Left lung (tissue), 10 donors: ENCODE data around the gene ZNF804A. TPM values are rescaled to one million over a fixed set of nuclear protein-coding genes. Genes with fewer than 3 reads are reported as not detected.

Source experiments
- ATAC-seq: fragments of 200-7000 bp; cut with Tn5 transposase; one replicate; pipeline ENCODE4 v1.9.1; 2020; ENCODE audit warnings: moderate library complexity
- DNase-seq, 4 donors: peaks; one replicate each; pipeline ENCODE4 v3.0.0-alpha.2; 2013 to 2020
- H3K27ac ChIP-seq, 2 donors: fragments of 200-600 bp; sonication (generic) in 1 of 2; one replicate each; pipeline versions ENCODE4 v1.5.0 to v1.8.0; 2020 to 2021
- H3K27me3 ChIP-seq, 2 donors: fragments of 200-600 bp; sonication (generic) in 1 of 2; one replicate each; pipeline versions ENCODE4 v1.5.0 to v1.8.0; 2020 to 2021
- H3K36me3 ChIP-seq, 2 donors: fragments of 200-600 bp; sonication (generic) in 1 of 2; one replicate each; pipeline versions ENCODE4 v1.5.0 to v1.8.0; 2020 to 2021
- H3K4me1 ChIP-seq, 2 donors: fragments of 200-600 bp; one replicate each; pipeline ENCODE4 v1.8.0; 2021
- H3K4me3 ChIP-seq, 2 donors: fragments of 200-600 bp; sonication (generic) in 1 of 2; one replicate each; pipeline versions ENCODE4 v1.5.0 to v1.8.0; 2020 to 2021; ENCODE audit warnings: mild to moderate bottlenecking in 1 of 2
- H3K9me3 ChIP-seq, 2 donors: fragments of 200-600 bp; sonication (generic) in 1 of 2; one replicate each; pipeline versions ENCODE4 v1.5.0 to v1.8.0; 2020 to 2021
- CTCF ChIP-seq, 2 donors: fragments of 200-600 bp; sonication (generic) in 1 of 2; IDR thresholded peaks; one replicate each; pipeline versions ENCODE4 v1.5.0 to v1.8.0; 2021; ENCODE audit warnings: antibody characterized with exemption in 2 of 2
- intact Hi-C, 2 donors: fragments of 100-400 bp; cut with DNase I; formaldehyde crosslinking; loops; one replicate each; pipeline versions ENCODE4 v1.11.2 to v1.14.2; 2022
- polyA plus RNA-seq, 6 donors: library from polyadenylated mRNA; unstranded; fragments of 120-200 nt; gene quantifications; one replicate each; pipeline ENCODE4 v1.2.1, GENCODE V29; 2013; ENCODE audit not compliant: insufficient read length in 6 of 6
- total RNA-seq, 2 donors: library from RNA; stranded (reverse); fragmentation: NEBNext Ultra II Directional; extraction: Animal tissue kit (Norgen Biotek cat#: 25700); gene quantifications; one replicate each; pipeline ENCODE4 v1.2.1, GENCODE V29; 2021
- donor health status: DM: no; HTN: yes; CAD: no.
- donor health status: DM: no; HTN: no; CAD: no.

The ZNF804A gene
- total and polyA plus RNA-seq, 8 donors: 0.04 to 0.86 (median 0.09) TPM; not detected in 1

DNA sequence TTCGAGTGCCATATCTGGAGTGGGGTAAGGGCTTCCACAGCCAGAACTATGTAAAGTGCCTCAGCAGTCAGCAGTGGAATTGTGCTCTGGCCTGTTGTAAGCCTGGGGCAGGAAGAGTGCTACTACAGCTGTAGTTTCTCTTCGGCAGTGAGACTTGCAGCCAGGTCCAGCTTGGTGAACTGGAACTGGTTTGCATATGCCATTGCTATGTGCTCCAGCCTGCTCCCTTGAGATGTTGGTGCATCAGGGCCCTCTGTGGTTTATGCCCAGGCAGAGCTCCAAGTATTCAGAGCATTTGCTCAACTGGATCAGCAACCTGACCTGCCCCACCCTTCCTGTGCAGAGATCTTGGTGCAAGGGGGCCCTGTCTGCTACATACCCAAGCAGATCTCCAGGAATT, 47.8 kb downstream of the ZNF804A start:
- intact Hi-C loops: no loop called here
- peak; percentile 94 for ATAC-seq
- H3K27me3 ChIP-seq: no peaks in the 10 kb centered on the region

GRCh38 chr2:184646593-184646992, 48.3 kb downstream of the ZNF804A start:
- Histone ChIP-seq H3K36me3 (no peaks in the 10 kb centered on the region), H3K9me3 (peaks cover 0 to 14% of the 10 kb centered on the region in 2 donors), H3K4me1 (no peaks in the 10 kb centered on the region), H3K27me3 (no peaks in the 10 kb centered on the region), H3K4me3 (no peak overlapping the region), H3K27ac (no peak overlapping the region)
- ATAC-seq (no peak), DNase-seq (no peak)
- intact Hi-C loops: no loop called here
- TF ChIP-seq CTCF (IDR thresholded peaks at IDR 0.05): no peak

More for the DNA sequence above, 47.8 kb downstream of the ZNF804A start:
- Histone ChIP-seq H3K4me1 (no peaks in the 10 kb centered on the region), H3K36me3 (no peaks in the 10 kb centered on the region), H3K27ac (no peak overlapping the region), H3K9me3 (peaks cover 0 to 14% of the 10 kb centered on the region in 2 donors), H3K4me3 (no peak overlapping the region)
- no peak for TF ChIP-seq CTCF (IDR thresholded peaks at IDR 0.05)
- peak in 2 of 4 donors; percentile 2 to 36 for DNase-seq

DNA sequence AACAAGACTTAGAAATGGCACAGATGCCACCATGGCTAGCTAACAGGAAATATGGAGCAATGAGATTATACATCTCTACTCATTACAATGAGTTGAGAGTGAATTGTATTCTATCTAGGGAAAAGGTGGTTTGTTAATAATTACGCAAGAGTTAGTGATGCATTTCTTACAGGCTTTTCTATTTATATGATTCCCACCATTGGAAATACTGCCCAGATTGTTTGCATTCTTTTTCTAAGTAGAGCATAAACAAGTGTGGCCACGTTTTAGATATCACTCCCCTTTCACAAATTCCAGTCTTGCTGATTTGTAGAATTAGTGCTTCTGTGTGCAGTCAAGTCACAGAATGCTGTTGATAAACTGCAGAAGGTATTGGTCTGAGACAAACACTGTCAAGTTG, 56.6 kb downstream of the ZNF804A start:
- no peak overlapping the region for H3K27ac ChIP-seq

GRCh38 chr2:184677171-184677570, 78.8 kb downstream of the ZNF804A start:
- Histone ChIP-seq H3K27me3 (no peaks in the 10 kb centered on the region), H3K4me1 (no peaks in the 10 kb centered on the region), H3K4me3 (no peak overlapping the region), H3K36me3 (no peaks in the 10 kb centered on the region), H3K27ac (no peak overlapping the region), H3K9me3 (peaks cover 0 to 7% of the 10 kb centered on the region in 2 donors)
- TF ChIP-seq CTCF (IDR thresholded peaks at IDR 0.05): no peak
- DNase-seq (no peak), ATAC-seq (no peak)
- intact Hi-C loops: no loop called here

More for the DNA sequence above, 56.6 kb downstream of the ZNF804A start:
- no peaks in the 10 kb centered on the region for H3K36me3 ChIP-seq
- no peak overlapping the region for H3K4me3 ChIP-seq
- DNase-seq (no peak), ATAC-seq (no peak)
- H3K9me3 ChIP-seq: peaks cover 0 to 3% of the 10 kb centered on the region in 2 donors
- H3K4me1 ChIP-seq: no peaks in the 10 kb centered on the region
- TF ChIP-seq CTCF (IDR thresholded peaks at IDR 0.05): no peak
- intact Hi-C loops: no loop called here
- no peaks in the 10 kb centered on the region for H3K27me3 ChIP-seq

DNA sequence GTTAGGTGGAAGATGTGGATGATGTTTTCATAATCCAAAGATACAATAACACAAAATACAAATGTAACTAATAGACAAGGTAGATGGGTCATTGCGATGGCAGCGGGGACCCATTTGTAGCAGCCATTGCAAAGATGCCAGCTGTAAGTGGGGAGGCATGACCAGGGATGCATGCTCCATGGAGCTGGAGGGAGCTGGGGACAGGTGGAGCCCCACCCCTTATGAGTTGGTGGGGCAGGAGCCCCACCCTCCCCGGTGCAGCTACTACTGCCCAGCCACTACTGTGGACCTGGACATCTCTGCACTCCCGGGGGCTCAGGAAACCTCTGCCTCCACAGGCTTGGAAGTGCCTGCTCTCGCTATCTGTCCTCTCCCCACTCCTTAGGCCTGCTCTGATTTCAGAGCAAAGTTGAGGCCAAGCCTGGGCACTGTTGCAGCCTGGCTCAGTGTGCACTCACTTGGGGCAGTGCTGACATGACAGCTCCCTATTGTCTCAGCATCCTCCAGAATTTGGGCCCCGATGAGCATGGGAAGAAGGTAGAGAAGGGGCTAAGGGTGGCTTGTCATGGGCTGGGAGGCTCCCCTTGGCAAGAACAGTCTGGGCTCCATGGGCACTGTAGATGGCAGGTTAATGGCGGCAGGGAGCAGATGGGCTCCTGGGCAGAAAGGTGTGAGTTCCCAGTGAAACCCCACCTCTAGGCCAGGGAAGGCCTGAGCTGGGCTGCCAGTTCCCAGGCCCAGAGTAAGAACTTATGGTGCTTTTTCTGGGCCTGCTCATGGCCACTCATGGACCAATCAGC, 81.1 kb downstream of the ZNF804A start:
- Histone ChIP-seq H3K27me3 (no peaks in the 10 kb centered on the region), H3K36me3 (no peaks in the 10 kb centered on the region), H3K9me3 (peaks cover 0 to 7% of the 10 kb centered on the region in 2 donors), H3K4me3 (no peak overlapping the region), H3K4me1 (no peaks in the 10 kb centered on the region), H3K27ac (no peak overlapping the region)
- intact Hi-C loops: no loop called here
- ATAC-seq: no peak
- no peak for DNase-seq
- TF ChIP-seq CTCF (IDR thresholded peaks at IDR 0.05): no peak
